NCI-H2227 (cell line): ENCODE data around the gene MAML3.
"Not testable (repeated sequence)": the region's sequence is repeated elsewhere in the genome, so short reads cannot be mapped to it uniquely, and the experiment has no call there.

Experiments
- DNase-seq: peaks from one replicate; lab custom pipeline; 2025; ENCODE audit not compliant: unreplicated experiment; lab: John Stamatoyannopoulos, UW

The MAML3 gene

GRCh38 chr4:139969635-139970266 is 184.2 kb downstream of the MAML3 start:
- no peak for DNase-seq

- no peak for DNase-seq
Observed at GRCh38 chr4:139968831-139969230, 185.2 kb downstream of the MAML3 start.

- no peak for DNase-seq
Observed at GRCh38 chr4:139966383-139966782, 187.6 kb downstream of the MAML3 start.

GRCh38 chr4:139965789-139966188 is 188.2 kb downstream of the MAML3 start:
- no peak for DNase-seq

GRCh38 chr4:139963708-139964107 is 190.3 kb downstream of the MAML3 start:
- DNase-seq: no peak

GRCh38 chr4:139962130-139962684 is 191.8 kb downstream of the MAML3 start:
- DNase-seq: no peak

DNA sequence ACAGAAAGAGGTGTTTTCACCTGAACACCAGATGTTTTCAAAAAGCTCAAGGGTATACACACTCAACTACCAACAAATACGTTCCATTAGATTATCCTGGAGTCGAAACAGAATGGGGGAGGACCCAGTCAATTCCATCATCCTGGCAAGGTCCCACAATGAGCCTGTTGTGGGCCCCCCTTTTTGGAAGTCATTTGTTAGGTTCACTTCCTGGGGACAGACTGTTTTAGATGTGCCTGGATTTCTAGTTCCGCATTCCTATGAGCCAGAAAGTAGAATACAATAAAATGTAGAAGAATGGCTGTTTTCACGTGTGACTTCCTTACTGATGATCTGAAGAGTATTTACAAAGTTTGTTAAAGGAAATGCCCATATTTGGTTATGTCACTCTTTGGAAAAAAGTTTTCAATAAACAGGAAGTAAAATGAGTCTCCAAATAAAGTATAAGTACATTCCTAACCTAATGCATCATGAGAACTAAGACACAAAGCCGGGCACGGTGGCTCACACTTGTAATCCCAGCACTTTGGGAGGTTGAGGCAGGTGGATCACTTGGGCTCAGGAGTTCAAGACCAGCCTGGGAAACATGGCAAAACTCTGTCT is 192.5 kb downstream of the MAML3 start:
- DNase-seq: no peak

- DNase-seq: no peak
Observed at GRCh38 chr4:139959396-139959795, 194.6 kb downstream of the MAML3 start.

DNA sequence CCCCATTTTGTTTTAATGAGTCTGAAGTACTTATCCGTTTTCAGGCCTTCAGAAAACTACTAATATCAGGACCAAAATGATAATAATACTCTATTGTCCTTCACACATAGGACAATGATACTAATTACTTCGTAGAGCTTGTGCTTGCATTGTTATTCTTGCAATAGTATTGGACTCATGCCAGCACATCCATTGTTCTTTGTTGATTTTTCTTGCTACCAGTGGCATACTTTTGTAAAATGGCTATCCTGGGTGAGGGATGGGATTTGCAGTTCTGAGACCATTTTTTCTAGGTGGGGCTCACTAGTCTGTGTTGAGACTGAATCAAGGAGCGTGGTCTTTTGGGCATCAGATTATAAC is 195.3 kb downstream of the MAML3 start:
- DNase-seq: peak; percentile 16

GRCh38 chr4:139957986-139958738 is 195.8 kb downstream of the MAML3 start:
- DNase-seq: no peak

DNA sequence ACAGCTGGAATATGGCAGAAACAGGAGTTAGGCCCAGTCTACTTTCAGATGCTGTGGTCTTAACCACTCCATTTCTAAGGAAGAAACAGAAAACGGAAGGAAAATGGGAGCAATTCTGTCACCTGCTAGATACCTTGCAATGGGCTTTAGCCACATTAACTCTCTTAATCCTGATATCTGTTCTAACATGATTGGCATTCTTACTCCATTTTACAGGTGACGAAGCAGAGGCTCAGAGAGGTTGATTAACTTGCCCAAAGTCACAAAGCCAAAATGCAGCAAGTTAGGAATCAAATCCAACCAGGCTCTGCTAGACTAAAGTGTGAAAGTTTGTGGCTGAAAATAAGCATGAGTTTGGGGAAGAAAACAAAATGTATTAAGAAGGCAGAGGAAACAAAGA is 196.9 kb downstream of the MAML3 start:
- no peak for DNase-seq

DNA sequence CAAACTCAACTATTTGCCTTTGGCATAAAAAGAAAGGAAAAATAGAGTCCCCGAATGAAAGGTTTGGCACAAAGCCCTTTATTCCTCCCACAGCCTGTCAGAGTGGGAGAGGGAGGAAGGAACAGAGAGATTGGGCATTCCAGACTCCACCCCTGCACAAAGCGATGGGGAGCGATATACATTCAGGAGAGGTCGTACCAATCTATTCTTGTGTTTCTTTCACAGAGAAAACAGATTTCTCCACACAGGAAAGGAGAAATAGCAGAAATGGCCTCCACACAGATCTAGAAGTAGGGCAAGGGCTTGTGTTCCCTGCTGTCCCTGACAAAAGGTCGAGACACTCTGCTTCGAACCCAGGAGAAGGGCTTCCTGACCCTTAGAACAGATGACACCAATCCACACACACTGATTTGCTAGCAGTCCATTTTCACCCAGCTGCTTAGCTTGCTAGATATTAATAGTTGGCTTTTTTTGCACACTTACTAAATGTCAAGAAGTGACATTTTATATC is 197.4 kb downstream of the MAML3 start:
- DNase-seq: no peak

- no peak for DNase-seq
Observed at GRCh38 chr4:139955600-139955999, 198.4 kb downstream of the MAML3 start.

GRCh38 chr4:139954512-139954911 is 199.5 kb downstream of the MAML3 start:
- DNase-seq: no peak

GRCh38 chr4:139951021-139951420 is 203.0 kb downstream of the MAML3 start:
- DNase-seq: no peak

DNA sequence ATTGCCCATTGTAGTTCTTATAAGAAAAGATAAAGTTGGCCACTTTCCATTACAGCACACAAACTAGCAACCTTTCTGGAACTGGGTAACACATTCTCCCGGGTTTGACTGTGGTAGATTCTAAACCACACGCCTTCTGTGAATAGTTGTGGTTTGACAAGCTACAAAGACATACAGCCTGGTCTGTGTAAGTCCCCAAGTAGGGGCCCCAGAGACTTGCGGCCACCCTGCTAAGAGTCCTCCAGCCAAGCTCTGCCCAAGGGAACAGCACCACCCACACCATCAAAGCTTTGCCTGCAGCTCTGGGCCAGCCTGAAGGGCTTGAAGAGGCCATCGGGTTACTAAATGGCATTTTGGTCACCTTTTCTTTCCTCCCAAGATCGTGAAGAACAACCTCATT is 203.4 kb downstream of the MAML3 start:
- DNase-seq: no peak

- not testable (repeated sequence) for DNase-seq
Observed at GRCh38 chr4:139944916-139945315, 209.1 kb downstream of the MAML3 start.

DNA sequence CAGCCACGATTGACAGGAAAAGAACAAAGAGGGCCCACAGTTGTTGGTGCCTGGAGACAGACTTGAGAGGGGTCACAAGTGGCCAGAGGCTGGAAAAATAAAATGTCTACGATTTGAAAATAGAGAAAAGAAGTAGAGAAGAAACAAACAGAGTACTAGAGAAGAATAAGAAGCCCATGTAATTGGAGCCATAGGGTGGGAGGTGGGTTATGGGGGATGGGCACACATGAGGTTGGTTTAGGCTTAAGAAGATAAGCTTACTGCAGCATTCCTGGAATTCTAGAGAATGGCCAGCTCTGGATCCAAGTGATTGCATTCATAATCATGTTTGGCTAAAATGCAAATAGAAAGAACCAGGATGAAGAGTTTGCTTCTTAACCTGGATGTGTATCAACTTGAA is 210.7 kb downstream of the MAML3 start:
- no peak for DNase-seq

- DNase-seq: no peak
Observed at GRCh38 chr4:139942241-139942640, 211.7 kb downstream of the MAML3 start.

- DNase-seq: no peak
Observed at GRCh38 chr4:139940600-139940999, 213.4 kb downstream of the MAML3 start.

GRCh38 chr4:139938414-139938813 is 215.6 kb downstream of the MAML3 start:
- DNase-seq: no peak

DNA sequence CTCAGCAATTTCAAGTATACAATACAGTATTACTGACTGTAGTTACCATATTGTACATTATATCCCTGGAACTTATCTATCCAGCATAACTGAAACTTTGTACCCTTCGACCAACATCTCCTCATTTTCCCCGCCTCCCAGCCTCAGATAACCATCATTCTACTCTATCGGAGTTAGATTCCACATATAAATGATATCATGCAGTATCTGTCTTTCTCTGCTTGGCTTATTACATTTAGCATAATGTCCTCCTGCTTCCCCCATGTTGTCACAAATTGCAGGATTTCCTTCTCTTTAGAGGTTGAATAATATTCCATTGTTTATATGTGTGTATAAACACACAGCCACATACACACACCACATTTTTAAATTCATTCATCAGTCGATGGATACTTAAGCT is 218.1 kb downstream of the MAML3 start:
- DNase-seq: no peak
